Right hindlimb (tissue), 1 donor: ENCODE data around the gene PRR15L.
A peak's percentile ranks its signal among the peaks of the same experiment; 100 is the strongest.

Experiments
- DNase-seq: peaks from one replicate; pipeline ENCODE4 v3.0.0-alpha.2; 2018

The PRR15L gene

DNA sequence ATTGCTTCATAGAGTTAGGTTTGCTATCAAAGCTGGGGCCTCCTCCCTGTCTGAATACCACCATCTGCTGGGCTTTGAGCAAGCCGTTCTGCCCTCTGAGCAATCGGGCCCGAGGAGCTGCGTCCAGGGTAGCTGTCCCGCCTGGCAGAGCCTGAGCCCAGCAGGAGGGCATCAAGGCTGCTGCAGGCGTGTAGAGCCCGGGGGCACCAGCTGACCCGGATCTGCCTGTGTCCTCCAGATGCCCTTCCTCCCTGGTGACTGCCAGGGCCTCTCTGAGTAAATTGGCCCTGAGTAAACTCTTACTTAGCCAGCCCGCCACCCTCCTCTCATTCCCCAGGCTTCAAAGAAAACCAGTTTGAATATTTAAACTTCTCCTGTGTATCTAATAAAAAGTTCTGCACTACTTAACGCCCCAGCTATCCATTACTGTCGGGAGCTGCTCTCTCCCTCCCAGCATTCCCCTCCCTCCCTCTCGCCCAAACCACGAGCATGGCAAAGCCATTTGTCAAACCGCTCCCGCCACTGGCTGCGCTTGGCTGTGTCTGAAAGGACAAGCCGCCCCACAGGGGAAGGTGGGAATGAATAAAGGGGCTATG is 29.7 kb upstream of the PRR15L start:
- peak; percentile 52 for DNase-seq

DNA sequence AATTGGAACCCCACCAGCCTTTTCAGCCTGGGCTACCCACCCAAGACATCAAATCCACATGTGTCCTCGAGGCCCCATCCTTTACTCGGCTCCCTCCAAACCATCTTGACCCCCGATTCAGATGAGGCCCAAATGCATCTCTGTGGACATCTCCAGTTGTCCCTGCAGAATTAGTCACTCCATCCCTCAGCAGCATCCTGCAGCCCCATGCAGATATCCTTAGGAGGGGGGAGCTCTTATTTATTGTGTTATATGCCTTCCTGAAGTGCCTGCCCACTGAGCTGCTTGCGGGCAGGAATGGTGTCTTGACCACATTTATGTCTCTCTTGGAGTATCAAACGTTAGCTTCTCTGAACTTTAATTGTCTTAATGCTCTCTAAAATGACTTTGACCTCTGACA is 28.8 kb upstream of the PRR15L start:
- no peak for DNase-seq

DNA sequence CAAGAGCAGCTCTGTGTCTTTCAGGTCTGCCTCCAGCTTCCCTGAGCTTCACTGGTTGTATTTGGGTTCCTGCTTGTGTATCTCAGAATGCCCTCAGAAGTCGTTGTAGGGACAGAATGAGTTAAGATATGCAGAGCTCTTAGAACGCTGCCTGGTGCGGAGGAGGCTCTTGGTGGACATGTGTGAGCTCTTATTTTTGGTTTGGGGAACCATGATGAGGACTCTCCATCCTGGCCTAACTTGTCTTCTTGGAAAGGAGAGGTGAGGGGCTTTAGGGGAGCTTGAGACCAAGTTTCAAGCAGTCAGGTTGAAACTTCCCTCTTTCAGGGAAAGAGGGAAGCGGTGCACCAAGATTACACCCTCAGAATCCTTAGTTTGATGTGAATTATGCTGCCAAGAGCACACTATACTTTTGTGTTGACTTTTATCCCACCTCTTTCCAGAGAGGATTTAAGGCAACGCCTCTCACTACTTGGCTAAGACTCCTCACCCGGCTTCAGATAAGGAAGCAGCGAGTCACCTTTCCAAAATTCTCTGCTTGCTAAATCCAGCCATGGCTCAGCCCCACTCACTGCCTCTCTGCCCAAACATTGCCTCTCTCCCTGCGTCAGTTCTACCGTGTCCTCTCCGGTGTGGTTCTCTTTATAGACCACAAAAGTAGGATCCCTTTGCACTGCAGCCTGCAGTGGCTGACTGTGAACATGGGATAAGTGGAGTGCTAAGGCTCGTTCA is 26.0 kb upstream of the PRR15L start:
- no peak for DNase-seq

DNA sequence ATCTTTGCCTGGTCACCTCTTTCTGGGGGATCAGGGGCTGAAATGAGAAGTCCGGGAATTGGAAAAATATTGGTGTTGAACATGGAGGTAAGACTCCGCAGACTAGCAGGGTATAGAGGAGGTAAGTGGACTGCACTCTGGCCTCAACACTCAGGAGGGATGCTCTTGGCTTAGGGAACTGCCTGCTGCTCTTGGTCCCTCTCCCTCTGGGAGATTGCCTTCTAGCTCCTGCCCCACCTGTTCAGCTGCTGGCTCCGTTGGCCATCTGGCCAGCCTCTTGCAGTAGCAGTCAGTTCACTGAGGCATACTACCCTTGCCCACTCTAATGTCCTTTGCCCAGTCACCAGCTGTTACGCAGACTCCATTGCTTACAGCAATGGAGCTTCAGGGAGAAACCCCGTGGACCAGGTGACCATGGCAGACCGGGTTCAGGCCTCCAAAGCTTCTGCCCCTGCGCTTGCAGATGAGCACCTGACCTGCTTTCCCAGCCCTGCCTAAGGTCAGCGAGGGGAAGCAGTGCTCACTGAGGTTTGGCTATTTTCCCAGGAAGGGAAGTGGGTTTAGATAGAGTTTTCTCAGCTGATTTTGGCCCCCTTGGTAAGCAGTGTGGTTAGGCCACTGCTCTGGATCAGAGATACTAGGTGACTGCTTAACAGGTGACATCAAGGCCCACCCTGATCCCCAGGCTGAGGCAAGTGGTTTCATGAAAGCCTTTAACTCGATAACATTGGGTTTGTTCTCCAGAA is 25.1 kb upstream of the PRR15L start:
- DNase-seq = no peak

GRCh38 chr17:47982091-47982617 is 24.5 kb upstream of the PRR15L start:
- DNase-seq = no peak

DNA sequence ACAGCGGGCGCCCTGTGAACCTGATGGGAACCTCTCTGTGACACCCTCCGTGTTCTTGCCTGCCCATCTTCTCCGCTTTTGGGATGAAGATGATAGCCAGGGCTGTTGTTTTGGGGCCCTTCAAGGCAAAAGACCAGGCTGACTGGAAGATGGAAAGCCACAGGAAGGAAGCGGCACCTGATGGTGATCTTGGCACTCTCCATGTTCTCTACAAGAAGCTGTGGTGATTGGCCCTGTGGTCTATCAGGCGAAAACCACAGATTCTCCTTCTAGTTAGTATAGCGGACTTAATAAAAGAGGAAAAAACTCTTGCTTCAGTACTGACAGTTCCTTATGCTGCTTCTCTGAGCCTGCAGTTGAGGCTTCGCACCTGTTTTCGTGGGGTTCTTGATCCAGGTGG is 23.8 kb upstream of the PRR15L start:
- DNase-seq = no peak

DNA sequence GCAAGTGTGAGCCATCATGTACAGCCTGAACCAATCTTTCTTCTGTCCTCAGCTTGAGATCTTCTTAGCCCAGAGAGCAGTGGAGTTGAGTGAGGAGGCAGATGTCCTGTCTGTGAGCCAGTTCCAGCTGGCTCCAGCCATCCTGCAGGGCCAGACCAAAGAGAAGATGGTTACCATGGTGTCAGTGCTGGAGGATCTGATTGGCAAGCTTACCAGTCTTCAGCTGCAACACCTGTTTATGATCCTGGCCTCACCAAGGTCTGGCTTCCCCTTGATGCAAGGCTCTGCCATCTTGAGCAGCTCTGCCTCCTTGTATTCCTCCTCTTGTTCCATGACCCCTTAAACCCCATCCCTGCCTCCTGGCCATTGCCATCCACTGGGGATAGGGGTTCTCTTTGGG is 22.9 kb upstream of the PRR15L start:
- DNase-seq = no peak

DNA sequence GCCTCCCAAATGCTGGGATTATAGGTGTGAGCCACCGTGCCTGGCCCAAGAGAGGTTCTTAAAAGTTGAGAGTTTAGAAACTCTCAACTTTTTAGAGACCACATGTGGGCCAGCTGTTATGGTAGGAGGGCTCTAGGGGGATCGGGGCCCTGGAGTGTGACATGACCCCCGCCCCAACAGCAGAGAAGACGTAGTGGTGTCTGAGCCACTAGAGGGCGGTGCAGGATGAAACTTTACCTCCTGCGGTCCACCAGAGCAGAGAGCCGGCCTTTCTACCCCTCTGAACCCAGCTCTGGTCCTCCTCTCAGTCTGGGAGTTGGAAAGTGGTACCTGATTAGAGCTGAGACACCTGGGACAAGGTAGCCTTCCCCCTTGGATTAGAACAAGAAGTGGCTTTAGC is 20.6 kb upstream of the PRR15L start:
- DNase-seq = peak; percentile 62

GRCh38 chr17:47975823-47976205 is 18.1 kb upstream of the PRR15L start:
- no peak for DNase-seq

DNA sequence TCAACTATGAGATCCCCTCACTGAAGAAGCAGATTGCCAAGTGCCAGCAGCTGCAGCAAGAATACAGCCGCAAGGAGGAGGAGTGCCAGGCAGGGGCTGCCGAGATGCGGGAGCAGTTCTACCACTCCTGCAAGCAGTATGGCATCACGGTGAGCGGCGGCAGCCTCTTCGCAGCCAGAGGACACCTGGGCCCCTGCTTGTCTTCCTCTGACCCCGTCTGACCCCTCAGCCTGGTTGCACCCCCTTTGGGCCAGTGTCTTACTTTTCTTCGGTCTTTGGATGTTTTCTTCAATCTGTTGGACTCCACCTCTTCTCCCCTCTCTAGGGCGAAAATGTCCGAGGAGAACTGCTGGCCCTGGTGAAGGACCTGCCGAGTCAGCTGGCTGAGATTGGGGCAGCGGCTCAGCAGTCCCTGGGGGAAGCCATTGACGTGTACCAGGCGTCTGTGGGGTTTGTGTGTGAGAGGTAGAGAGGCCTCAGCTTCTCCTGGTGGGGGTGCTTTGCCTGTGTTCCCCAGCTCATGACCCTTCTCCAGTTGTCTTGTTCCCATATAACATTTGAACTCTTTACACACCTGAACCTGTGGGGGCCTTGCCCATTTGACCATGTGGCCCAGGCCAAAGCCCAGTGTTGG is 17.6 kb upstream of the PRR15L start:
- no peak for DNase-seq

GRCh38 chr17:47973541-47973940 is 15.9 kb upstream of the PRR15L start:
- no peak for DNase-seq

GRCh38 chr17:47970725-47971499 is 13.2 kb upstream of the PRR15L start, which contains the start of gene CDK5RAP3:
TSS of gene CDK5RAP3 (plus strand) at chr17:47971113. CDS start at chr17:47971147, 34 bp downstream.
- DNase-seq = peak; percentile 100

- no peak for DNase-seq
Observed at GRCh38 chr17:47969930-47970724, 12.4 kb upstream of the PRR15L start.

GRCh38 chr17:47968836-47969235 is 11.2 kb upstream of the PRR15L start:
- no peak for DNase-seq

- DNase-seq = no peak
Observed at GRCh38 chr17:47967607-47968252, 10.0 kb upstream of the PRR15L start.

DNA sequence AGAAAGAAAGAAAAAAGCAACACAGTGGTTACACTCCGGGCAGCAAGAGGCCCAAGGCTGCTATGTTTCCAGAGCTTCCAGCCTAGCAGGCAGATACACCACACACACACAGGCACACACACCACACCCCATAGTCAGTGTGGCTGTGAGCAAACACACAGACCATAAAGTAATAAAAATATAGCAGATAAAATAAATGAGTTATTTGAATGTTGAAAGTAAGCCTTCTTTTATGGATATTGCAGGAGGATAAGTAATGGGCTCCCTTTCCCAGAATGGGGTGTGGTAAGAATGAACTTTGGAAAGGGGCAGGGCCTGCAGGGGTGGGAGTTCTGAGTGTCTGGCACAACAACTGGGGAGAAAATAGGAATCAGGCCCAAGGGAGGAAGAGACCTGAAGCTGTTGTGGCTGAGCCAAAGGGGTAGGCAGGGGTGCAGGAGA is 8.4 kb upstream of the PRR15L start:
- DNase-seq = no peak

- no peak for DNase-seq
Observed at GRCh38 chr17:47964856-47965255, 7.2 kb upstream of the PRR15L start.

DNA sequence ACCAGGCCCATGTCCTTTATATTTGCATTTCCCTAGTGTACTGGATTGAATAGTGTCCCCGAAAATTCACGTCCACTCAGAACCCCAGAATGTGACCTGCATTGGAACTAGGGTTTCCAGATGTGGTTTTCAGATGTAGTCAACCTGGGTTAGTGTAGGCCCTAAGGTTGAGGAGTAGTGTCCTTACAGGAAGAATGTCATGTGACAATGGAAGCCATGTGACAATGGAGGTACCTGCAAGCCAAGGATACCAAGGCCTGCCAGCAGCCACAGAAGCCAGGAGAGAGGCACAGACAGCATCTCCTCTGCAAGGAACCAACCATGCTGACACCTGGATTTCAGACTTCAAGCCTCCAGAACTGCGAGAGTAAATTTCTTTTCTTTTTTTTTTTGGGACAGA is 5.2 kb upstream of the PRR15L start:
- no peak for DNase-seq

DNA sequence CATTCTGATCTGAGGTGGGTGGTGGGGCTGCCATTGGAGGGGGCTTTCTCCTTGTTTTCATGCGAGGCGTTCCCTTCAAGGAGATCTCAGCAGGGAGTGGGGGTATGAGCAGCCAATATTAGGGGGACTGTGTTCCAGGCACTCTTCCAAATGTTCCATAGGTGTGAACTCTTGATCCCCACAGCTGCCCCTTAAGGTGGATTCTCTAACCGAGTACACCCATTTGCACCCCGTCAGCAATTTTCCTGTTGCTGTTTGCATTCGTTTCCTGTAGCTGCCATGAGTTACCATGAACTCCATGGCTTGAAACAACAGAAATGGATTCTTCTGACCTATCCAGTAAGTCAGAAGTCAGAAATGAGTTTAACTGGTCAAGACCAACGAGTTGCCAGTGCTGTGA is 3.7 kb upstream of the PRR15L start:
- DNase-seq = no peak

GRCh38 chr17:47959825-47960655 is 2.4 kb upstream of the PRR15L start:
- no peak for DNase-seq
